Esophagus squamous epithelium (tissue), 5 donors: ENCODE results near the gene KLHL41. TPM values are rescaled to one million over a fixed set of nuclear protein-coding genes. Genes with fewer than 3 reads are reported as not detected.

Source experiments
- DNase-seq: peaks from one replicate; lab custom pipeline; 2025; lab: John Stamatoyannopoulos, UW
- H3K27ac ChIP-seq, 4 donors: fragments of 200-600 bp; sonication (generic); one replicate each; pipeline ENCODE4 v1.5.1; 2016 to 2019; ENCODE audit warnings: mild to moderate bottlenecking in 1 of 4
- H3K27me3 ChIP-seq, 4 donors: fragments of 200-600 bp; sonication (generic); 1 replicate in 3 of 4; 2 replicates in 1 of 4; pipeline versions ENCODE4 v1.5.1 to v1.6.0; 2017 to 2021; ENCODE audit warnings: antibody characterized with exemption in 1 of 4
- H3K36me3 ChIP-seq, 3 donors: fragments of 200-600 bp; sonication (generic); one replicate each; pipeline ENCODE4 v1.5.1; 2016 to 2019
- H3K4me1 ChIP-seq, 3 donors: fragments of 200-600 bp; sonication (generic); one replicate each; pipeline ENCODE4 v1.5.1; 2017 to 2019
- H3K4me3 ChIP-seq, 4 donors: fragments of 200-600 bp; sonication (generic); 1 replicate in 3 of 4; 2 replicates in 1 of 4; pipeline ENCODE4 v1.5.1; 2016 to 2019; ENCODE audit warnings: mild to moderate bottlenecking in 2 of 4, moderate library complexity in 1 of 4
- H3K9me3 ChIP-seq, 3 donors: fragments of 200-600 bp; sonication (generic); one replicate each; pipeline ENCODE4 v1.5.1; 2016 to 2019
- CTCF ChIP-seq, 6 experiments: fragments of 450-650 bp in 4 of 6; fragments of 200-600 bp in 2 of 6; sonication (generic) in 2 of 6; IDR thresholded peaks; one replicate each; pipeline ENCODE4 v1.5.1; 2016 to 2019; ENCODE audit warnings: antibody characterized with exemption in 6 of 6, mild to moderate bottlenecking in 4 of 6, moderate library complexity in 4 of 6
- POLR2A ChIP-seq, 4 donors: fragments of 450-650 bp; IDR thresholded peaks; one replicate each; pipeline ENCODE4 v1.6.1; 2017; ENCODE audit warnings: antibody characterized with exemption in 4 of 4, mild to moderate bottlenecking in 4 of 4, moderate library complexity in 3 of 4
- WGBS, 2 donors: methylation state at CpG; one replicate each; pipeline ENCODE4 v1.1.5; 2018; 5-methylcytosine and 5-hydroxymethylcytosine counted together
- intact Hi-C: fragments of 100-400 bp; cut with DNase I; formaldehyde crosslinking; loops from one replicate; pipeline ENCODE4 v1.15.0; 2022
- total RNA-seq, 4 donors: library from RNA; depleted of rRNA; stranded (reverse); fragments of >200 nt; gene quantifications; one replicate each; pipeline ENCODE4 v1.1.0, GENCODE V29; 2016
- donor health status: DM: yes; HTN: yes; CAD: no.

KLHL41 gene
- total RNA-seq, 4 donors from 2014 or later, result 0.40 to 0.76 TPM; not detected in 2

- Histone ChIP-seq H3K27ac (no peak overlapping the region), H3K36me3 (peaks cover 0 to 40% (median 0%) of the 10 kb centered on the region in 3 donors), H3K27me3 (no peaks in the 10 kb centered on the region), H3K4me1 (no peaks in the 10 kb centered on the region), H3K9me3 (no peaks in the 10 kb centered on the region), H3K4me3 (no peak overlapping the region)
- TF ChIP-seq CTCF (IDR thresholded peaks at IDR 0.05), result no peak
- TF ChIP-seq POLR2A (IDR thresholded peaks at IDR 0.05), result no peak
- DNase-seq, result no peak
- intact Hi-C loops, result no loop called here
Observed at GRCh38 chr2:169490834-169491233, 18.7 kb upstream of the KLHL41 start.

- no peak for DNase-seq
- intact Hi-C loops, result no loop called here
- no peak overlapping the region for H3K27ac ChIP-seq
- no peaks in the 10 kb centered on the region for H3K9me3 ChIP-seq
- H3K27me3 ChIP-seq, result no peaks in the 10 kb centered on the region
- H3K36me3 ChIP-seq, result peaks cover 0 to 40% (median 0%) of the 10 kb centered on the region in 3 donors
- no peaks in the 10 kb centered on the region for H3K4me1 ChIP-seq
- H3K4me3 ChIP-seq, result no peak overlapping the region
- TF ChIP-seq CTCF (IDR thresholded peaks at IDR 0.05) (no peak), POLR2A (IDR thresholded peaks at IDR 0.05) (no peak)
Observed at GRCh38 chr2:169491378-169491777, 18.1 kb upstream of the KLHL41 start.

- no peaks in the 10 kb centered on the region for H3K27me3 ChIP-seq
- intact Hi-C loops, result no loop called here
- H3K4me1 ChIP-seq, result no peaks in the 10 kb centered on the region
- no peak overlapping the region for H3K4me3 ChIP-seq
- no peak for DNase-seq
- WGBS, 2 donors, result 86 to 96% methylated on average over 2 of the region's 2 CpGs
- peaks cover 0 to 32% (median 0%) of the 10 kb centered on the region in 3 donors for H3K36me3 ChIP-seq
- no peak overlapping the region for H3K27ac ChIP-seq
- no peaks in the 10 kb centered on the region for H3K9me3 ChIP-seq
- TF ChIP-seq POLR2A (IDR thresholded peaks at IDR 0.05) (no peak), CTCF (IDR thresholded peaks at IDR 0.05) (no peak)
Observed at GRCh38 chr2:169493360-169493759, 16.1 kb upstream of the KLHL41 start.

- 85 to 94% methylated on average over 5 of the region's 5 CpGs for whole genome bisulfite sequencing, 2 donors
- TF ChIP-seq POLR2A (IDR thresholded peaks at IDR 0.05) (no peak), CTCF (IDR thresholded peaks at IDR 0.05) (no peak)
- no peak for DNase-seq
- Histone ChIP-seq H3K4me3 (no peak overlapping the region), H3K27me3 (no peaks in the 10 kb centered on the region), H3K4me1 (no peaks in the 10 kb centered on the region), H3K27ac (no peak overlapping the region), H3K9me3 (no peaks in the 10 kb centered on the region), H3K36me3 (peaks cover 0 to 26% (median 0%) of the 10 kb centered on the region in 3 donors)
- intact Hi-C loops, result no loop called here
Observed at GRCh38 chr2:169495310-169495928, 14.1 kb upstream of the KLHL41 start.

- TF ChIP-seq CTCF (IDR thresholded peaks at IDR 0.05) (no peak), POLR2A (IDR thresholded peaks at IDR 0.05) (no peak)
- Histone ChIP-seq H3K27ac (no peak overlapping the region), H3K4me1 (peaks cover 0 to 19% (median 4%) of the 10 kb centered on the region in 3 donors), H3K9me3 (no peaks in the 10 kb centered on the region), H3K4me3 (no peak overlapping the region), H3K27me3 (no peaks in the 10 kb centered on the region), H3K36me3 (peaks cover 0 to 53% (median 0%) of the 10 kb centered on the region in 3 donors)
- intact Hi-C loops, result no loop called here
- 95% methylated on average over 15 to 18 of the region's 19 CpGs for WGBS, 2 donors
- DNase-seq, result no peak
Observed at GRCh38 chr2:169504651-169505050, 4.9 kb upstream of the KLHL41 start.
